Effector CD4-positive, alpha-beta T cell (primary cell): ENCODE measurements around the gene MEST.
"Not testable (repeated sequence)": the region's sequence is repeated elsewhere in the genome, so short reads cannot be mapped to it uniquely, and the experiment has no call there.

Experiments
- DNase-seq: peaks from one replicate; pipeline ENCODE4 v3.0.0-alpha.2; 2020

MEST gene

GRCh38 chr7:130527752-130528355, 36.0 kb downstream of the MEST start:
- not testable (repeated sequence) for DNase-seq

- no peak for DNase-seq
These were observed 37.5 kb downstream of the MEST start for GRCh38 chr7:130529417-130529816.

GRCh38 chr7:130537894-130538293, 46.0 kb downstream of the MEST start:
- DNase-seq = not testable (repeated sequence)

- DNase-seq = not testable (repeated sequence)
These were observed 49.4 kb downstream of the MEST start for GRCh38 chr7:130541287-130541686.

GRCh38 chr7:130542297-130542696, 50.4 kb downstream of the MEST start:
- not testable (repeated sequence) for DNase-seq

GRCh38 chr7:130543487-130544010, 51.7 kb downstream of the MEST start:
- DNase-seq = no peak

- no peak for DNase-seq
These were observed 52.5 kb downstream of the MEST start for GRCh38 chr7:130544356-130544755.

- no peak for DNase-seq
These were observed 61.6 kb downstream of the MEST start for GRCh38 chr7:130553398-130554029.

GRCh38 chr7:130554481-130554880, 62.6 kb downstream of the MEST start:
- DNase-seq = no peak
